ENCODE measurements around the gene CHST8.

DNA sequence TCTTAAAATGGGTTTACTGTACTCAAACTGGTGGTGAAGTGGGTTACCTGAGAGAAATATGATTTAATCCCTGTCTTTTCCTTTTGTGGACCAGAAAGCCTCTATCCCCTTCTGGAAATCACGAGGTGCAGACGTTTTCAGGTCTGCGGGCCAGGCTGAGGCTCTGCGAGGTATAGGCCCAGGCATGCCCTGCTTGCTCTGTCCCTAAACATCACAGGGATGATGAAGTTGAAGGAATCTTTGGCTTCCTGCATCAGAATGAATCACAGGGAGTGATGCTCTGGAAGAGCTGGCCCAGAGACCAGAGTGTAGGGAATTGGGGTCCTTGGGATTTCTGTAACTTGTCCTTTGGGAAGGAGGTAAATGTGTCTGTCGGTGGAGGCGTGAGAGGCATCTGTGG lies 18.4 kb upstream of the CHST8 start:
- TF ChIP-seq GATA2 (IDR thresholded peaks at IDR 0.05; ENCODE audit: low read depth, low read length), result no peak
- TF ChIP-seq GATA3 (IDR thresholded peaks at IDR 0.05; ENCODE audit: low read depth, low read length), result no peak
